ENCODE data around the gene PTGS1.
"Not testable (repeated sequence)": the region's sequence is repeated elsewhere in the genome, so short reads cannot be mapped to it uniquely, and the experiment has no call there.

The PTGS1 gene

DNA sequence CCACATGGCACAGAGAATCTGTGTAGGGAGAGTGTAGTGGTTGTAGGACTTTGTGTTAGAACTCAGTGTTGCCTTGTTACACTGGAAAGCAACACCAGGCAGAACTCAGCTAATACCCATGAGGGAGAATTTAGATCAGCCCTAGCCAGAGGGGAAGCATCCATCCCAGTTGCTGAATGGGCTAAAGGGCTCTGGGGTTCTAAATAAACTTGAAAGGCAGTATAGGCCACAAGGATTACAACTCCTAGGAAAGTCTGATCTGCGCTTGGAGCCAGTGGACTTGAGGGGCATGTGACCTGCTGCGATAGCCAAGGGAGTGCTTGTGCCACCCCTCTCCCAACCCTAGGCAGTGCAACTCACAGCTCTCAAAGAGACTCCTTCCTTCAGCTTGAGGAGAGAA lies 26.9 kb downstream of the PTGS1 start:
- DNase-seq (ENCODE audit: low spot score), result no peak

DNA sequence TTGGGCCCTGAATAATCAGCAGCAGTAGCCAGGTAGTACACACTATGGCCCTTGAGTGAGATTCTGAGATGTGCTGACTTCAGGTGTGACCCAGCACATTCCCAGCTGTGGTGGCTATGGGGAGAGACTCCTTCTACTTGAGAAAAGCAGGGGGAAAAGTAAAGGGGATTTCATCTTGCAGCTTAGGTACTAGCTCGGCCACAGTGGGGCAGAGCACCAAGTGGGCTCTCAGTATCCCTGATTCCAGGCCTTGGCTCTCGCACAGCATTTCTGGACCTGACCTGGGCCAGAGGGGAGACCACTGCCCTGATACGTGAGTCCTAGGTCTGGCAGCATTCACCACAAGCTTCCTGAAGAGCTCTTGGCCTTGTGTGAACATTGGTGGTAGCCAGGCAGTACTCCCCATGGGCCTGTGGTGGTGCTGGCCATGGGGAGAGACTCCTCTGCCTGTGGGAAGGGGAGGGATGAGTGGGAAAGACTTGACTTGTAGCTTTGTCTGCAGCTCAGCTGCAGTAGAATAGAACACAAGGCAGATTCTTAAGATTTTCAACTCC lies 27.6 kb downstream of the PTGS1 start:
- no peak for DNase-seq (ENCODE audit: low spot score)

DNA sequence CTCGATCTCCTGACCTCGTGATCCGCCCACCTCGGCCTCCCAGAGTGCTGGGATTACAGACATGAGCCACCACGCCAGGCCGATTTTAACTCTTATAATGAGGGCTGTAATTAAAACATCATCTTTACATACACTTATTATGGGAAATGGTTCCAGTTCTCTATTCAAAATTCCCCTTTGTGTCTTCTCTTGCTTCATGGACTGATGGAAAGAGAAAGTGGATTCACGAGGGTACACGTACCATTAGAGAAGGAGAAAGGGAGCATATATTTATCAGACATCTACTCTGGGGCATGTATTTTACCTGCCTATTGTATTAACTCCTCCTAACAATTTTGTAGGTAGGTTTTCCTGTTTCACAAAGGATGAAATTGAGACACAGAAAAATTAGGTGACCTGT lies 31.1 kb downstream of the PTGS1 start:
- DNase-seq (ENCODE audit: low spot score), result no peak

DNA sequence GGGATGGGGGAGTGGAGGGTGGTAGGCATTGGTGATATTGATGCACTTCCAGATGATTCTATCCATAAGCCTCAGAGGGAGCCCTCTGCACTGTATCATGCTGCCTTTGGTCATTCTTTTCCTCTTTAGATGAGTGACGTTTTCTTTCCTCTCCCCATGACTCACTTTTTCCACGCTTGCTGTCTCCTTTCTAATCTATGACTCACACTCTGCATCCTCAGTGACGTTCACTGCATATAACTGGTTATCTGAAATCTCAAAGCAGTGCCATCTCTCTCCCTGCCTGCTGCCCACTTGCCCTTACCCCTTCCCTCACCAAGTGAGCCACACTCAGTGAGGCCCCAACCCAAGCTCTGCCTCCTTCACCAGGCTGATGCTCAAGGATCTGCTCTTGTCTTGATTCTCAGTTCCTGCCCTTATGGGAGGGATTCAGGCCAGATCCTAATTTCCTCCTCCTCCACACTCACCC lies 31.6 kb downstream of the PTGS1 start:
- DNase-seq (ENCODE audit: low spot score), result no peak

DNA sequence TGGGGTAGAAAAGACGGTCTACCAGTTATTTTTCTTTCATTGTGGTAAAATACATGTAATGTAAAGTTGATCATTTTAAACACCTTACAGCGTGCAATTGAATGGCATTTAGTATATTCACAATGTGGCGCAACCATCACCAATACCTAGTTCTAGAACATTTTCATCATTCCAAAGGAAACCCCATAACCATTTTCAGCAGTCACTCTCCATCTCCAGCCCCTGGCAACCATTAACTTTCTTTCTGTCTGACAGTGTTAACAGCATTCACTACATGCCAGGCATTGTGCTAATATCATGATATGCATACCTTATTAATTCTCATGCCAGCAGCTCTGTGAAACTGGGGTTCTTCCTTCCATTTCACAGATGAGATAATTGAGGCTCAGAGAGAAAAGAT lies 32.0 kb downstream of the PTGS1 start:
- no peak for DNase-seq (ENCODE audit: low spot score)

DNA sequence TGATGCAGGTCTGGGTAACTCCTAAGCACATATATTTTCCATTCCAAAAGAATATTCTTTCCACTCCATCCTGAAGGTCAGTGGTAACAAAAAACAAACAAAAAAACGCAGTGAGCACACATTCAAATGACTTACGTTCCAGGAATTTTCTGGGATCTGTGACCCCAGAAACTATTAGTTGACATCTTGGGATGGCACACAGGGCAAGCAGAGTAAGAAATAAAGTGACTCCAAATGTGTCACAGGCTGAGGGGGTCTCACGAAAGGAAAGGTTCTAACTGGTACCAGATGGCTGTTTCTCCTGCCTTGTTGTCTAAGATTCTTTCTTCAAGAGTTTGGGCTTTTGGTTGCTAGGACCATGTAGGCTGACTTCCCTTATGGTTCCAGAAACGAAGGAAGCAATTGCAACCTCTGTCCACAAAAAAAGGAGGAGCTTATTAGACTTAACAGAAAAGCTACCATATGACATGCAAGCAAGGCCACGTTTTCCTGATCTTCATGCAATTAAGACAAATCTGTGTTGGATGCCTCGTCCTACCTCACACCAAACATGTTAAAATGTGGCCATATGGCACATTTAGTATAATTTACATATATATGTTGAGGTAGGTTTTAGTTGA lies 32.7 kb downstream of the PTGS1 start:
- no peak for DNase-seq (ENCODE audit: low spot score)

DNA sequence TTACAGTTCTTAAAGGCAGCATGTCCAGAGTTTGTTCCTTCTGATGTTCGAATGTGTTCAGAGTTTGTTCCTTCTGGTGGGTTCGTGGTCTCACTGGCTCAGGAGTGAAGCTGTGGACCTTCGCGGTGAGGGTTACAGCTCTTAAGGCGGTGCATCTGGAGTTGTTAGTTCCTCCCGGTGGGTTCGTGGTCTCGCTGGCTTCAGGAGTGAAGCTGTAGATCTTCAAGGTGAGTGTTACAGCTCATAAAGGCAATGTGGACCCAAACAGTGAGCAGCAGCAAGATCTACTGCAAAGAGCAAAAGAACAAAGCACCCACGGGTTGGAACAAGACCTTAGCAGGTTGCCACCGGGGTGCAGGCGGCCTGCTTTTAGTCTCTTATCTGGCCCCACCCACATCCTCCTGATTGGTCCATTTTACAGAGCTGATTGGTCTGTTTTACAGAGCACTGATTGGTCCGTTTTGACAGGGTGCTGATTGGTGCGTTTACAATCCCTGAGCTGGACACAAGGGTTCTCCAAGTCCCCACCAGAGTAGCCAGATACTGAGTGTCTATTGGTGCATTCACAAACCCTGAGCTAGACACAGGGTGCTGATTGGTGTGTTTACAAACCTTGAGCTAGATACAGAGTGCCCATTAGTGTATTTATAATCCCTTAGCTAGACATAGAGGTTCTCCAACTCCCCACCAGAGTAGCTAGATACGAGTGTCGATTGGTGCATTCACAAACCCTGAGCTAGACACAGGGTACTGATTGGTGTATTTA lies 34.7 kb downstream of the PTGS1 start:
- DNase-seq (ENCODE audit: low spot score), result not testable (repeated sequence)

DNA sequence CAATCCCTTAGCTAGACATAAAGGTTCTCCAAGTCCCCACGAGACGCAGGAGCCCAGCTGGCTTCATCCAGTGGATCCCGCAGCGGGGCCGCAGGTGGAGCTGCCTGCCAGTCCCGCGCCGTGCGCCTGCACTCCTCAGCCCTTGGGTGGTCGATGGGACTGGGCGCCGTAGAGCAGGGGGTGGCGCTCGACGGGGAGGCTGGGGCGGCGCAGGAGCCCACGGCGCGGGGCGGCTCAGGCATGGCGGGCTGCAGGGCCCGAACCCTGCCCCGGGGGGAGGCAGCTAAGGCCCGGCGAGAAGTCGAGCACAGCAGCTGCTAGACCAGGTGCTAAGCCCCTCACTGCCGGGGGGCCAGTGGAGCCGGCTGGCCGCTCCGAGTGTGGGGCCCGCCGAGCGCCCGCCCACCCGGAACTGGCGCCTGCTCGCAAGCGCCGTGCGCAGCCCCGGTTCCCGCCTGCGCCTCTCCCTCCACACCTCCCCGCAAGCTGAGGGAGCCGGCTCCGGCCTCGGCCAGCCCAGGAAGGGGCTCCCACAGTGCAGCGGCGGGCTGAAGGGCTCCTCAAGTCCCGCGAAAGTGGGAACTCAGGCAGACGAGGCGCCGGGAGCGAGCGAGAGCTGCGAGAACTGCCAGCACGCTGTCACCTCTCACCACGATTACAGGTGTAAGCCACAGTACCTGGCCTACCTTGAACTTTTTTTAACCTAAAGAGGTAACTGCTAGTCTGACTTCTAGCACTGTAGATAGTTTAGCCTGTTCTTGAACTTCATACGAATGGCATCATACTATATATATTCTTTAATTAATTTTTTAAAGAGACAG lies 35.5 kb downstream of the PTGS1 start:
- no peak for DNase-seq (ENCODE audit: low spot score)

DNA sequence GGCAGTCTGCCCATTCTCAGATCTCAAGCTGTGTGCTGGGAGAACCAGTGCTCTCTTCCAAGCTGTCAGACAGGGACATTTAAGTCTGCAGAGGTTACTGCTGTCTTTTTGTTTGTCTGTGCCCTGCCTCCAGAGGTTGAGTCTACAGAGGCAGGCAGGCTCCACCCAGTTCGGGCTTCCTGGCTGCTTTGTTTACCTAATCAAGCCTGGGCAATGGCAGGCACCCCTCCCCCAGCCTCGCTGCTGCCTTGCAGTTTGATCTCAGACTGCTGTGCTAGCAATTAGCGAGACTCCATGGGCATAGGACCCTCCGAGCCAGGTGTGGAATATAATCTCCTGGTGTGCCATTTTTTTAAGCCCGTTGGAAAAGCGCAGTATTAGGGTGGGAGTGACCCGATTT lies 43.3 kb downstream of the PTGS1 start:
- DNase-seq (ENCODE audit: low spot score), result not testable (repeated sequence)

DNA sequence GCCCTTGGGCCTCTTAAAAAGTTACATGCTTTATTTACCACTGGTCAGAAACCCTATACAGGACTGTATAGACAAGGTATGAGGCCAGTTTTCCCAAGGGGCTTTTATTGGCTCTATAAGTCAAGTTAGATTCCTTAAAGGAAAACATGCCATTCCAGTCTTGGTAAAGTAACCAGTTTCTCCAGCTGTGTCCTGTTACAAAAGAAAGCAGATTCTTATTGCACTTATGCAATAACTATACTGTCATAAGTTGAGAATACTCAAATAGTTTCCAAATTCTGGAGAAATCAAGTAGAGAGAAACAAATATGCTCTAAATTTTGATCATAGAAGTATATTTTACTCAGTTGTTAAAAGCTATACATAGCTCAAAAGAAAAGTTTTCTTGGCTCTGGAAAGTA lies 47.2 kb downstream of the PTGS1 start:
- DNase-seq (ENCODE audit: low spot score), result no peak

DNA sequence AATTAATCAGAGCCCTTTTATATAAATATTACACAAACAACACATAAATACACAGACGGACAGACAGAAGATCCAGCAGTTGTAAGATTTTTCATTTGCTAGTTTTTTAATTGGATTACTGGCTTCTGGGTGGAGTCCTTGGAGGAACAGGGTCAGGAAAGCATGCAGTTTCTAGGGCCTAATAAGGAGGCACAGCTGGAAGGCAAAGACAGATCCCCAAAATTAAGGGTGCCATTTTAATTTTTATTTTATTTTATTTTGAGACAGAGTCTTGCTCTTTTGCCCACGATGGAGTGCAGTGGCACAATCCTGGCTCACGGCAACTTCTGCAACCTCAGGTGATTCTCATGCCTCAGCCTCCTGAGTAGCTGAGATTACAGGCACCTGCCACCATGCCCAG lies 49.5 kb downstream of the PTGS1 start:
- DNase-seq (ENCODE audit: low spot score), result no peak

DNA sequence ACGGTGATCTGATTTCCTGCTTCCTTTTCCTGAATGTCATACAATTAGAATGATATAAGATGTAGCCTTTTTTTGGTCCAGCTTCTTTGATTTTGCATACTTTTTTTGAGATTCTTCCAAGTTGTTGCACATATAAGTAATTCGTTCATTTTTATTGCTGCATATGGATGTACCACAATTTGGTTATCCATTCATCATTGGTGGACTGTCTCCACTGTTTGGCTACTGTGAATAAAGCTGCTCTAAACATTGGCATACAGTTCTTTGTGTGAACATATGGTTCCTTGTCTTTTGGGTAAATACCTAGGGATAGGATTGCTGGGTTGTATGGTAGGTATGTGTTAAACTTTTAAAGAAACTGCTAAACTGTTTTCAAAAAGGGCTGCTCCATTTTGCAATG lies 54.3 kb downstream of the PTGS1 start:
- no peak for DNase-seq (ENCODE audit: low spot score)

DNA sequence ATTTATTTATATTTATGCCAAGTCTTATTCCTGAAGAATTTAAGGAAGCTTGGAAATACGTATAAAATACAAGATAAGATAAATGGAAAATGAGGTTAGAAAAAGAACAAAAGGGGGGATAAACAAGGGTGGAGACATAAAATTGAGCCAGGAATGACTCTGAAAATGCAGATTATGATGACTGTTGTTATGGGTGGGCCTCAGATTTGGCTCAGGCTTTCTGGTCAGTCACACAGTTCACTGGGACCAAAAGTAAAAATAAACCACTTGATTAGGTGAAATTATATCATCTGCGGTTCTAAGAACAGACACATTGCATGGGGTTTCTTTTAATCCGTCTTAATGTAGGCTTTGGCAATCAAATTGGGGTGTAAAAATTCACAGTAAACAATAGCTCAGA lies 55.9 kb downstream of the PTGS1 start:
- DNase-seq (ENCODE audit: low spot score), result no peak

DNA sequence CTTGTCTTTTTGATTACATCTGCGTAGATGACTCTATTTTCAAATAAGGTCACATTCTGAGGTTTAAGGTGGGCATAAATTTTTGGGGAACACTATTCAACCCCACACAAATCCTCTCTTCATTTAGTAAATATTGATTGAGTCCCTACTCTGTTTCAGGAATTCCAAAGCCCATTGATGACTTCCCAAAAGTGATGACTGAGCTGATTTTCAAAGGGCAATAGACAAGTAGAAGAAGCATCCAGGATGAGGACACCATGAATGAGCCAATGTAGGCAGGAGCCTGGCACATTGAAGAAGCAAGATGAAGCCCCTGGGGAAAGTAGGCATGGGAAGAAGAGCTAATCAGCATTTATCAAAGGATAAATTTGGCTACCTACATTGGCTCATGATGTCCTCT lies 71.7 kb downstream of the PTGS1 start:
- no peak for DNase-seq (ENCODE audit: low spot score)

DNA sequence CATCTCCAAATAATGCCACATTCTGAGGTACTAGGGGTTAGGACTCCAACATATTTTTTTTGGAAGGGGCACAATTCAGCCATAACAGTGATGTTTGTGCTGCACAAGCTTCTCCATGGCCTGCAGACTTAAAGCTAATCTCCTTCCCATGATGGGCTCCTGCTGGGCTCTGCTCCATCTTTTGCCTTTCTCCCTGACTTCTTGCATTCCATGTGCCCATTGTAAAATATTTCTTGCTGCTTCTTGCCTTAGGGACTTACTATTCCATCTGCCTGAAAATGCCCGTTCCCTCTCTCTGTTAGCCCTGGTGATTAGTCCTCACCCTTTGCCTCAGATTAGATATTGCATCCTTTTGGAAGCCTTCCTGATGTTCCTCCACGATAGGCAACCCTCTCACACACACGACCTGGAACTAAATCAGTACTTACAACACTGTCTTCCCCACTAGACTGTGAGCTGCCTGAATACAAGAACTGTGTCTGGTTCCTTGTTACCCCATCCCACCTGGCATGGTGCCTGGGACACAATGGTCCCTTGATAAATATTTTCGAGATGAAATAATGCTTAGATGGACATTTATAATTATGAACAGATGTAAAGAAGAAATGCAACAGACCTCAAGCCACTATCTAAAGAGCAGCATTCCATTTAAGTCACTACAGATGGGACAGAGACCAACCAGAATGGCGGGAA lies 73.4 kb downstream of the PTGS1 start:
- DNase-seq (ENCODE audit: low spot score), result no peak

Small RNA genes within 50 kb of the gene (small RNA-seq; reads per million reads assigned to genes)
- 0 reads per million in 2 experiments for gene AL162424.1

All from SK-N-DZ (cell line).